Measurements from ENCODE around the gene C14orf119. TPM values are rescaled to one million over a fixed set of nuclear protein-coding genes. Genes with fewer than 3 reads are reported as not detected.

The C14orf119 gene
- total RNA-seq, 1 experiment from 2014 or later, result 46.8 TPM

GRCh38 chr14:23136566-23137133 is 41.3 kb downstream of the C14orf119 start:
- intact Hi-C loops (cut with micrococcal nuclease), result no loop called here
- H3K4me3 ChIP-seq (replicated peaks in 1 of 2; ENCODE audit: low read depth in 1 of 2, low read length in 2 of 2), result no peak overlapping the region

More at GRCh38 chr14:23136566-23137133, 41.3 kb downstream of the C14orf119 start:
- Histone ChIP-seq H3K79me2 (ENCODE audit: insufficient read depth, low read length) (no peaks in the 10 kb centered on the region), H3K4me2 (ENCODE audit: low read length) (no peak overlapping the region), H3K9me3 (ENCODE audit: control insufficient read depth in 1 of 2, insufficient read depth in 1 of 2, low read depth in 1 of 2, low read length in 2 of 2) (no peaks in the 10 kb centered on the region), H2AFZ (ENCODE audit: low read depth, low read length, poor library complexity, severe bottlenecking) (no peak overlapping the region), H3K9ac (ENCODE audit: low read length) (no peak overlapping the region), H3K4me1 (ENCODE audit: control insufficient read depth in 1 of 2, insufficient read depth in 2 of 2, low read length in 2 of 2) (peaks cover 0 to under 1% of the 10 kb centered on the region in 2 experiments; a peak in 2 of 4 replicates), H3K27ac (ENCODE audit: low read depth, low read length) (no peak overlapping the region), H3K27me3 (ENCODE audit: insufficient read depth, low read length) (no peaks in the 10 kb centered on the region), H4K20me1 (ENCODE audit: insufficient read depth) (no peaks in the 10 kb centered on the region), H3K36me3 (ENCODE audit: control insufficient read depth in 1 of 2, insufficient read depth in 2 of 2, low read length in 2 of 2) (no peaks in the 10 kb centered on the region), H3K9me2 (ENCODE audit: insufficient read depth) (no peaks in the 10 kb centered on the region)
- DNase-seq (ENCODE audit: low read depth, low spot score) (no peak), ATAC-seq (no peak)
- RAD21 ChIA-PET (ENCODE audit: low non-redundant PET in 1 of 2, low total read pairs in 2 of 2, uncharacterized antibody in 2 of 2, unreplicated experiment in 2 of 2), result no interaction called here
- TF ChIP-seq EZH2phosphoT487 (IDR thresholded peaks at IDR 0.05; ENCODE audit: borderline replicate concordance), result no peak
- no peak for TF ChIP-seq ATF3 (IDR thresholded peaks at IDR 0.05)
- TF ChIP-seq CBX3 (IDR thresholded peaks at IDR 0.05; ENCODE audit: low read depth), result no peak
- TF ChIP-seq ZNF274 (IDR thresholded peaks at IDR 0.05; ENCODE audit: low read depth, low read length), result no peak
- TF ChIP-seq YY1 (IDR thresholded peaks at IDR 0.05; ENCODE audit: extremely low read depth, insufficient replicate concordance, low read depth, low read length), result no peak
- TF ChIP-seq ZFX (IDR thresholded peaks at IDR 0.05), result no peak
- no peak for TF ChIP-seq RAD21 (IDR thresholded peaks at IDR 0.05; ENCODE audit: low read depth)
- TF ChIP-seq ZBTB33 (IDR thresholded peaks at IDR 0.05; ENCODE audit: extremely low read depth, insufficient replicate concordance, low read length), result no peak
- no peak for TF ChIP-seq SP1 (IDR thresholded peaks at IDR 0.05; ENCODE audit: low read depth)
- TF ChIP-seq MAX (IDR thresholded peaks at IDR 0.05), result no peak
- no peak for TF ChIP-seq EZH2 (IDR thresholded peaks at IDR 0.05)
- BruUV-seq (replicated peaks), result no TSS peak
- CTCF ChIA-PET, result no interaction called here
- POLR2A ChIA-PET, result no interaction called here

All from HCT116 (cell line).